K562 (cell line): ENCODE measurements around the gene BFSP2. TPM values are rescaled to one million over a fixed set of nuclear protein-coding genes. Genes with fewer than 3 reads are reported as not detected.

Experiments used
- ATAC-seq: fragments of 200-7000 bp; cut with Tn5 transposase; 3 replicates; pipeline ENCODE4 v1.9.1; 2020; ENCODE audit warnings: moderate library complexity
- BruUV-seq: library from RNA; stranded (reverse); fragments of 400-500 nt; replicated peaks from 2 replicates; lab custom pipeline; 2021; lab: Mats Ljungman, UMichigan
- CTCF ChIA-PET: fragments of 300-600 bp; formaldehyde crosslinking; extraction: SDS; loops from one replicate; lab custom pipeline; 2021; ENCODE audit warnings: low intra/inter-chr PET ratio; lab: Yijun Ruan, JAX
- POLR2A ChIA-PET: fragments of 300-600, 350-650 bp; sonication (Branson Sonifier 250); formaldehyde crosslinking; extraction: SDS; loops from one replicate; lab custom pipeline; 2021; ENCODE audit warnings: antibody characterized with exemption, inconsistent platforms; lab: Yijun Ruan, JAX
- DNase-seq, 4 experiments: peaks; one replicate each; pipeline versions ENCODE4 v3.0.0 to v3.0.0-alpha.2; 2011 to 2018; ENCODE audit warnings: low spot score in 3 of 4, mixed read lengths in 3 of 4; ENCODE audit errors: extremely low read depth in 1 of 4
- FAIRE-seq: peaks from 2 replicates; lab custom pipeline; 2011; peaks lifted over from hg19 to GRCh38; lab: Jason Lieb, UNC
- H2AFZ ChIP-seq: 2 replicates; pipeline ENCODE4 v1.6.0; 2011; ENCODE audit warnings: low read depth, low read length, control low read depth, inconsistent platforms
- H3K27ac ChIP-seq: fragments of 200-600 bp; 3 replicates; pipeline ENCODE4 v1.8.0; 2011; ENCODE audit warnings: low read depth, mild to moderate bottlenecking, control low read depth, inconsistent platforms, low read length, moderate library complexity, mixed read lengths; ENCODE audit errors: extremely low read depth
- H3K27me3 ChIP-seq, 2 experiments: fragments of 300-600 bp in 1 of 2; 2 replicates in 1 of 2; 3 replicates in 1 of 2; pipeline versions ENCODE4 v1.6.0 to v1.8.0; 2011; ENCODE audit warnings: inconsistent platforms in 2 of 2, low read length in 2 of 2, mild to moderate bottlenecking in 1 of 2, mixed read lengths in 1 of 2, moderate library complexity in 1 of 2; ENCODE audit not compliant: control insufficient read depth in 2 of 2, insufficient read depth in 2 of 2
- H3K36me3 ChIP-seq: fragments of 300-600 bp; 3 replicates; pipeline ENCODE4 v1.8.0; 2011; ENCODE audit warnings: mild to moderate bottlenecking, low read length, inconsistent platforms; ENCODE audit not compliant: control insufficient read depth, insufficient read depth
- H3K4me1 ChIP-seq, 2 experiments: fragments of 200-600 bp in 1 of 2; replicated peaks in 1 of 2; 2 replicates in 1 of 2; 3 replicates in 1 of 2; pipeline versions ENCODE4 v1.5.1 to v1.8.0; 2011; ENCODE audit warnings: inconsistent platforms in 2 of 2, low read length in 2 of 2, mild to moderate bottlenecking in 1 of 2, mixed read lengths in 1 of 2, moderate library complexity in 1 of 2; ENCODE audit not compliant: control insufficient read depth in 2 of 2, insufficient read depth in 2 of 2
- H3K4me2 ChIP-seq: 2 replicates; pipeline ENCODE4 v1.6.1; 2011; ENCODE audit warnings: low read length, control low read depth, inconsistent platforms, mixed read lengths; ENCODE audit not compliant: insufficient read depth
- H3K4me3 ChIP-seq: fragments of 200-600 bp; sonication (generic), shearing (Covaris generic); 2 replicates; pipeline ENCODE4 v1.5.1; 2016; ENCODE audit warnings: control low read depth, inconsistent platforms
- H3K79me2 ChIP-seq: fragments of 200-600 bp; 3 replicates; pipeline ENCODE4 v1.8.0; 2011; ENCODE audit warnings: low read length, inconsistent platforms; ENCODE audit not compliant: control insufficient read depth, insufficient read depth
- H3K9ac ChIP-seq, 2 experiments: 2 replicates each; pipeline versions ENCODE4 v1.6.0 to v1.6.1; 2011; ENCODE audit warnings: low read depth in 2 of 2, low read length in 2 of 2, control low read depth in 1 of 2, inconsistent platforms in 1 of 2, mild to moderate bottlenecking in 1 of 2, mixed read lengths in 1 of 2; ENCODE audit not compliant: insufficient read depth in 1 of 2
- H3K9me1 ChIP-seq: one replicate; pipeline ENCODE4 v1.6.0; 2011; ENCODE audit warnings: inconsistent platforms, mild to moderate bottlenecking, low read length, moderate library complexity; ENCODE audit not compliant: control insufficient read depth, insufficient read depth
- H3K9me3 ChIP-seq: replicated peaks from 2 replicates; pipeline ENCODE4 v1.5.1; 2011; ENCODE audit warnings: low read depth, low read length, inconsistent platforms; ENCODE audit not compliant: control insufficient read depth, insufficient read depth
- H4K20me1 ChIP-seq: replicated peaks from 2 replicates; pipeline ENCODE4 v1.6.1; 2011; ENCODE audit warnings: low read length, inconsistent platforms, mixed read lengths; ENCODE audit not compliant: control insufficient read depth, insufficient read depth
- BACH1 ChIP-seq: fragments of 200-800 bp; sonication (Bioruptor generic); IDR thresholded peaks from 2 replicates; pipeline ENCODE4 v1.6.1; 2016; ENCODE audit warnings: missing genetic modification characterization, missing compliant biosample characterization
- CBX1 ChIP-seq: sonication (generic); IDR thresholded peaks from 2 replicates; pipeline ENCODE4 v1.6.1; 2016; ENCODE audit warnings: antibody characterized with exemption, low read depth, mild to moderate bottlenecking
- CBX3 ChIP-seq, 2 experiments: IDR thresholded peaks; 1 replicate in 1 of 2; 2 replicates in 1 of 2; pipeline ENCODE4 v1.6.1; 2012; ENCODE audit warnings: inconsistent platforms in 2 of 2, low read length in 2 of 2, borderline replicate concordance in 1 of 2, control low read depth in 1 of 2
- ETS2 ChIP-seq: IDR thresholded peaks from 2 replicates; pipeline ENCODE4 v1.6.1; 2016; ENCODE audit warnings: borderline replicate concordance, missing genetic modification characterization, mild to moderate bottlenecking, moderate library complexity, missing compliant biosample characterization; ENCODE audit not compliant: poor library complexity, severe bottlenecking
- FOXK2 ChIP-seq, 2 experiments: fragments of 450-650 bp; IDR thresholded peaks in 1 of 2; conservative IDR thresholded peaks in 1 of 2; 2 replicates each; pipeline ENCODE4 v1.6.1; 2016; ENCODE audit warnings: low read depth in 2 of 2, mild to moderate bottlenecking in 1 of 2
- PRPF4 ChIP-seq: fragments of 200-400 bp; formaldehyde crosslinking; IDR thresholded peaks from one replicate; pipeline ENCODE4 v1.6.1; 2017; ENCODE audit warnings: low read length, low read depth, mild to moderate bottlenecking; ENCODE audit not compliant: insufficient read depth, poor library complexity, severe bottlenecking
- RBFOX2 ChIP-seq: fragments of 200-400 bp; formaldehyde crosslinking; IDR thresholded peaks from 2 replicates; pipeline ENCODE4 v1.6.1; 2017; ENCODE audit warnings: low read depth, mild to moderate bottlenecking, low read length, moderate library complexity
- TBL1XR1 ChIP-seq, 2 experiments: IDR thresholded peaks; 2 replicates each; pipeline ENCODE4 v1.6.1; 2012; ENCODE audit warnings: improper control_type of control experiment in 2 of 2, low read length in 2 of 2, mild to moderate bottlenecking in 1 of 2
- ZNF12 ChIP-seq: sonication (generic); formaldehyde crosslinking; IDR thresholded peaks from 2 replicates; pipeline ENCODE4 v1.4.0; 2020; ENCODE audit warnings: mild to moderate bottlenecking, missing genetic modification reagents
- WGBS: fragments of 100-300 bp; shearing (Covaris generic); methylation state at CpG from one replicate; pipeline ENCODE4 v1.1.6; 2016; ENCODE audit warnings: low coverage, mixed read lengths; ENCODE audit not compliant: insufficient coverage; ENCODE audit errors: missing lambda C conversion rate; 5-methylcytosine and 5-hydroxymethylcytosine counted together
- in situ Hi-C: fragments of 300-500 bp; cut with MboI; formaldehyde crosslinking; loops from 4 replicates; pipeline ENCODE4 v1.15.0; 2018; ENCODE audit warnings: inconsistent platforms, mixed read lengths
- intact Hi-C: fragments of 100-400 bp; cut with micrococcal nuclease; formaldehyde crosslinking; loops from 2 replicates; pipeline ENCODE4 v1.14.2; 2022
- polyA plus RNA-seq, 8 experiments: library from polyadenylated mRNA; depleted of rRNA in 4 of 8; stranded (reverse) in 5 of 8; unstranded in 3 of 8; fragments of >200 nt; fragmentation: Nextera tagmentation in 2 of 8; fragmentation: Illumina TruSeq in 1 of 8; extraction: Ambion mirVana in 2 of 8; extraction: Trizol in 1 of 8; gene quantifications; 2 replicates each; pipeline versions ENCODE4 v1.2.1 to v1.2.3, GENCODE V29; 2011 to 2014; ENCODE audit warnings: inconsistent platforms in 1 of 8, missing spikeins in 1 of 8
- total RNA-seq, 7 experiments: library from RNA; depleted of rRNA in 6 of 7; stranded (reverse); fragments of >200 nt in 6 of 7; fragmentation: Illumina TruSeq in 2 of 7; extraction: Trizol in 2 of 7; gene quantifications; 2 replicates each; pipeline versions ENCODE4 v1.2.1 to v1.2.3, GENCODE V29; 2011 to 2021; ENCODE audit warnings: low replicate concordance in 1 of 7
- TF ChIP-seq, protein P1 (sequence below): fragments of 250-450 bp; sonication (Bioruptor Pico); IDR thresholded peaks from 2 replicates; pipeline ENCODE4 v1.5.0; 2021; ENCODE audit warnings: mild to moderate bottlenecking, moderate library complexity
- TF ChIP-seq, protein P2 (sequence below): fragments of 450-650 bp; IDR thresholded peaks from 2 replicates; pipeline ENCODE4 v1.6.1; 2016; ENCODE audit warnings: missing biosample characterization, missing genetic modification characterization
- TF ChIP-seq, protein P3 (sequence below): fragments of 450-650 bp; IDR thresholded peaks from 2 replicates; pipeline ENCODE4 v1.6.1; 2014; ENCODE audit warnings: low read depth, mild to moderate bottlenecking, moderate library complexity, borderline replicate concordance

BFSP2 gene
- total and polyA plus RNA-seq, 9 of the 15 experiments (the other 6 are each of a cell fraction or from before 2014, with no cell fraction given), result not detected

DNA sequence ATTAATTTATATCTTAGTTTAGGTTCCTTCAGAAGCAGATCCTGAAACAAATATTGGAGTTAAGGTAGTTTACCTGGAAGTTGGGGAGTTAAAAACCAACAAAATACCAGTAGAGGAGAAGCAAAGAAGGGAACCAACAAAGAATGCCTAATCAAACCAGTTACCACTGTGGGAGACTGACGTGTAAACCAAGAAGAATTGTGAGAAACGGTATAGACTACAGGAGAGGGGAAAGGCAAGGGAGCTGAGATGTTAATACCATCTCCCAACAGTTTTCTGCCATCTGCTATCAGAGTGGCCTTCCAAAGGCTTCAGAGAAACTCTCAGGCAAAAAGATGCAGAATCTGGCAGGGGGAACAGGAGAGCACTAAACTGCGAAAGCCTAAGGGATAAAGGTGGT, 53.5 kb downstream of the BFSP2 start (continued):
- TF ChIP-seq, protein P1, sequence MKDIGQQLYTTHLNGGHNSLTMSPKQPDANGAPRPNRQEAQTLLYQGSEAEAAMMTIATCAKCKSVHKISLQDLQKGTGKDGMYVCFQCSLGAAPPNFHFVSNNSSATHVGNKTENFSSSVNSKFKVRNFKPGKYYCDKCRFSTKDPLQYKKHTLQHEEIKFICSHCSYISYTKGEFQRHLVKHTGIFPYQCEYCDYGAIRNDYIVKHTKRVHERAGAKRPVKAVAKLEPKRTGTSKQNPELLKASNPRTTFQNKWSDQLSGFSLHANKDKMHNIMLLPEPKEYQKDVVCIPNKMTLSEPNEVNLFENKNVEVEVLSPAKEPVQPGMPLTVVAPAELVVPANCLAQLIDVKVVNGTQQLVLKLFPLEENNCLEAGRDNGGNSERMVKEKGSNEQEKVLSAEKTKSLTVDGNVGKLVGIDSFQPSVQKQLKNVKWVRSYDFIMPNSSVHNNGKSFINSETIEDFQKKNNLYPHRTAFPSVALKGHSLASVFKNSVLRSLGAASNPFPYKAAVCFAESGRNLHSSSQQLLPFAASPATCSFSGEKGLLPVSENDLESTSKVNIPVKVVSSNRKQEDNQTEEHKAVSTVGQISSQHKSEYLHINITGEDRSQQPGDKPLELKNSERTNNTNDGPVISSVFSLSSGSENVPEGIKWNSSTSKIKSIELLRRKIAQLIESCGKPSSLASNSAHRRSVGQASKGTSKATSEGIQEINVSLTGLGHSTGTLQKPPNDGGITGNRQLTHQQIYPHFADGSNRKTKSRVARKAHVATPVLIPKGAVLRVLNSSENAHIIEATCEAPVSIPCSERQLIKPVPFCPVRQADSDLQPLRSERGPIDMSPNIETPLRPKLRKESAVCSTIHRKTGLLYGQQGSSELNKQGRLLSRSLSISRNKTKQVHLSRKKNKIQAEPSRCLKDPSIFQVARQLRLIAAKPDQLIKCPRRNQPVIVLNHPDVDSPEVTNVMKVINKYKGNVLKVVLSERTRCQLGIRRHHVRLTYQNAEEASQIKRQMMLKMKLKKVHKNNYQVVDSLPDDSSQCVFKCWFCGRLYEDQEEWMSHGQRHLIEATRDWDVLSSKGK (CRISPR knock-in tag), result no peak
- TF ChIP-seq CBX3 (IDR thresholded peaks at IDR 0.05; ENCODE audit: borderline replicate concordance in 1 of 2, low read length in 2 of 2) (no peak), CBX1 (no peak), ETS2 (no peak), BACH1 (tag) (no peak)
- TF ChIP-seq, all 486 proteins: peak for 0

DNA sequence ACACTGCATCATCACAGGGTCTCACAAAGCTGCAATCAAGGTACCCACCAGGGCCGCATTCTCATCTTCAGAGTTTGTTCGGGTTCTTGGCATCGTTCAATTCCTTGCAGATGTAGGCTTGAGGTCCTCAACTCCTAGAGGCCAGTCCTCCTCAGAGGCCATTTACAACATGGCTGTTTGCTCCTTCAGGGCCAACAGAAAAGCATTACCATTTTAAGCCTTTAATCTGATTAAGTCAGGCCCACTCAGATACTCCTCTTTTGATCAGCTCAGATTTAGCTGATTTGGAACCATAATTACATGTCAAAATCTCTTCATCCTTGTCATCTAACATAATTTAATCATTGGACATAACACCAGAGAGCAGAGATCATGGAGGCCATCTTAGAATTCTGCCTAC, 55.4 kb downstream of the BFSP2 start:
- Histone ChIP-seq H2AFZ (no peak overlapping the region), H3K9me1 (no peaks in the 10 kb centered on the region), H3K27me3 (no peaks in the 10 kb centered on the region; a peak in 1 of 5 replicates), H3K4me3 (no peak overlapping the region), H3K9ac (no peak overlapping the region), H4K20me1 (no peaks in the 10 kb centered on the region), H3K4me1 (no peaks in the 10 kb centered on the region), H3K4me2 (no peak overlapping the region), H3K79me2 (no peaks in the 10 kb centered on the region), H3K36me3 (no peaks in the 10 kb centered on the region), H3K27ac (no peak overlapping the region), H3K9me3 (no peaks in the 10 kb centered on the region)
- in situ Hi-C loops, result no loop called here
- intact Hi-C loops, result no loop called here
- BruUV-seq, result no TSS peak
- ChIA-PET POLR2A (no interaction called here), CTCF (no interaction called here)
- ATAC-seq (no peak), FAIRE-seq (no peak), DNase-seq (no peak)
- 15% methylated on average over 3 of the region's 3 CpGs for WGBS
- TF ChIP-seq PRPF4 (no peak), FOXK2 (conservative IDR thresholded peaks at IDR 0.05 in 1 of 2, IDR thresholded peaks at IDR 0.05 in 1 of 2; ENCODE audit: low read depth in 2 of 2) (no peak), TBL1XR1 (IDR thresholded peaks at IDR 0.05; ENCODE audit: low read length in 2 of 2) (no peak), ZNF12 (no peak), RBFOX2 (no peak)
- TF ChIP-seq, protein P2, sequence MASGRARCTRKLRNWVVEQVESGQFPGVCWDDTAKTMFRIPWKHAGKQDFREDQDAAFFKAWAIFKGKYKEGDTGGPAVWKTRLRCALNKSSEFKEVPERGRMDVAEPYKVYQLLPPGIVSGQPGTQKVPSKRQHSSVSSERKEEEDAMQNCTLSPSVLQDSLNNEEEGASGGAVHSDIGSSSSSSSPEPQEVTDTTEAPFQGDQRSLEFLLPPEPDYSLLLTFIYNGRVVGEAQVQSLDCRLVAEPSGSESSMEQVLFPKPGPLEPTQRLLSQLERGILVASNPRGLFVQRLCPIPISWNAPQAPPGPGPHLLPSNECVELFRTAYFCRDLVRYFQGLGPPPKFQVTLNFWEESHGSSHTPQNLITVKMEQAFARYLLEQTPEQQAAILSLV, result no peak
- TF ChIP-seq, protein P3, sequence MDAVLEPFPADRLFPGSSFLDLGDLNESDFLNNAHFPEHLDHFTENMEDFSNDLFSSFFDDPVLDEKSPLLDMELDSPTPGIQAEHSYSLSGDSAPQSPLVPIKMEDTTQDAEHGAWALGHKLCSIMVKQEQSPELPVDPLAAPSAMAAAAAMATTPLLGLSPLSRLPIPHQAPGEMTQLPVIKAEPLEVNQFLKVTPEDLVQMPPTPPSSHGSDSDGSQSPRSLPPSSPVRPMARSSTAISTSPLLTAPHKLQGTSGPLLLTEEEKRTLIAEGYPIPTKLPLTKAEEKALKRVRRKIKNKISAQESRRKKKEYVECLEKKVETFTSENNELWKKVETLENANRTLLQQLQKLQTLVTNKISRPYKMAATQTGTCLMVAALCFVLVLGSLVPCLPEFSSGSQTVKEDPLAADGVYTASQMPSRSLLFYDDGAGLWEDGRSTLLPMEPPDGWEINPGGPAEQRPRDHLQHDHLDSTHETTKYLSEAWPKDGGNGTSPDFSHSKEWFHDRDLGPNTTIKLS, result no peak
